ENCODE measurements around the gene METTL4.

Gene METTL4

DNA sequence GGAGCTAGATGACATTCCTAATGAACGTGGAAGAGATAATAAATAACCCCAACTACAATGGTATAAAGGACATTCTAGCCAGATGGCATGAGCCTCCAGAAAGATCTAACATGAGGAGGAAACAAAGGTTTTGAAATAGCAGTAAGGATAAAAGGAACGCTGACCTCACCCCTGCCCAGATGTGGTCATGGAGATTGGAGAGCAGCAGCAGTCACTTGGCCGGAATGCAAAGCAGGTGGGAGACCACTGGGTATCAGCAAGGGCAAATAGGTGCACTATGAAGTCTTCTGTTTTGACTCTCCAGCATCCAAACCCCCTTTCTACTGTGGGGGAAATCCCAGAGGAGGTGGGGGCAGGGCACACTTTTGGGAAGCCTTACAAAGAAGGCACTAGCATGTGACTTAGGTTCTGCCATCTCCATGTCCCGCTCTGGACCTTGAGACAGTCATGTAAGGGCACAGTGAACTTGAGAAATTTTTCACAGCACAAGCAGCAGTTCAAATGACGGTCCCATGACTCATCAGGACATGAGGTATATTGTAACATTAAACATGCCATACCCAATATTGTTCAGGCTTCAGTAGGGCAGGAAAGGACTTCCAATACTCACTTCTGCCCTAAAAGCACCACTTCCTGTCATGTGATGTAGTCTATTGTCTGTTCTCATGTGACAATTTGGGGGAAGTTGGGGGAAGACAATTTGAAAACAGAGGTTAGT is 55.2 kb downstream of the METTL4 start:
- Mint-ChIP-seq H3K9me3 (no peaks in the 10 kb centered on the region), H3K27me3 (no peaks in the 10 kb centered on the region), H3K4me1 (peaks cover 17% of the 10 kb centered on the region), H3K4me3 (no peak overlapping the region), H3K27ac (no peak overlapping the region), H3K36me3 (ENCODE audit: low read depth) (no peaks in the 10 kb centered on the region)
- peak; percentile 88 for ATAC-seq
- DNase-seq: no peak

DNA sequence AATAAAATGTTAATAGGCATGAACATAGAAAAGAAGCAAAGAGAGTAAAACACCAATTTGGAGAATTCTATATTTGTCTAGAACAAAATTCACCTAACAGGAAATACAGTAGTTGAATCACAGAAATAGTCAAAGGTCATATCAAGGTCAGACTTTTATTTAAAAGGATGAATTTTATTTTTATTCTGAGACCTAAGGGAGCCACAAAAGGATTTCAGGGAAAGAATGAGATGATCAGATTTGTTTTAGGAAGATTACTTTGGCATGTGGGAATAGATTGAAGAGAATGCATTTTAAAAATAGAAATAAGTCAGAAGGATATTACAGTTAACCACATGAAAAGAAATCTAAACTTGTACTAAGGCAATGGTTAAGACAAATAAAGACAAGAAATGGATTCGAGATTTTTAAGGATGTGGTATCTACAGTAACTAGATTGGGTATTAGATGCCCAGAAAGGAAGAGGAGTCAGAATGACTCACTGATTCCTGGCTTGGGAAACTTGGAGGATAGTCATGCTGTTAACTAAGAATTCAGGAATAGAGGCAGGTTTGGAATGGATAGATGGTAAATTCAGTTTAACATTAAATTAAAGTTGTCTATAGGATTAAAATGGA is 56.0 kb downstream of the METTL4 start:
- DNase-seq: no peak
- H3K4me1 Mint-ChIP-seq: peaks cover 17% of the 10 kb centered on the region
- no peaks in the 10 kb centered on the region for H3K27me3 Mint-ChIP-seq
- no peak overlapping the region for H3K27ac Mint-ChIP-seq
- no peaks in the 10 kb centered on the region for H3K36me3 Mint-ChIP-seq (ENCODE audit: low read depth)
- H3K9me3 Mint-ChIP-seq: no peaks in the 10 kb centered on the region
- ATAC-seq: no peak
- no peak overlapping the region for H3K4me3 Mint-ChIP-seq

DNA sequence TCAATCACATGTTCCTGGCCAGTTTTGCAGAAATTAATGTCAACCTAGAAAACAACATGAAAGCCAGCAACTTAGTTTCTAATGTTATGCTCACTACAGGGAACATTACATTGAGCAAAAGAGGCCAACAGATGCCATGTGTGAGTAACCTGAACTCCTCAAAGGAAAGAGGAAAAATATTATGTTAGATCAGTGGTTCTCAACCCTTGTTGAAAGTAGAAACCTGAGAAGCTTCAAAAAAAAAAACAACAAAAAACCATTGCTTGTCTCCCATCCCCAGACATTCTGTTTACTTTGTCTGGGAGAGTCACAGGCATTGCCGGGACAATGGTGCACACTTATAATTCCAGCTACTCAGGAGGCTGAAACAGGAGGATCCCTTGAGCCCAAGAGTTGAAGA is 57.7 kb downstream of the METTL4 start:
- no peak for DNase-seq
- Mint-ChIP-seq H3K9me3 (no peaks in the 10 kb centered on the region), H3K27ac (no peak overlapping the region)

DNA sequence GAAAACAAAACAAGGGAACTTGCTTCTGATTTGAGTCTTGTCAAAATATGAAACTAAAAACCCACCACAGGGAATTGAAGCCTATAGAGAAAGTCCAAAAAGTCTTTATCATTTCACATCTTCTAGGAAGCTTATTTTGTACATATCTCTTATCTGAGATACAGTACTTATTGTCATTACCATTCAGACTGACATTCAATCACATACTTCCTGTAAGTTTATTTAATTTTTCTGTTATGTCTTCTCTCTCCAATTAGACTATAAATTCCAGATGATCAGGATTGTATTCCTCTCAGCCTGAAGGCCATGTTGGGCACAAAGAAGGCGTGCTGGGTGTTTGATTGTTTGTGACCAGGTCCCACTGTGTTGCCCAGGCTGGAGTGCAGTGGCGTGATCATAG is 59.2 kb downstream of the METTL4 start:
- ATAC-seq (no peak), DNase-seq (no peak)
- Mint-ChIP-seq H3K27me3 (no peaks in the 10 kb centered on the region), H3K4me3 (no peak overlapping the region), H3K9me3 (no peaks in the 10 kb centered on the region), H3K27ac (no peak overlapping the region), H3K4me1 (peaks cover 17% of the 10 kb centered on the region), H3K36me3 (ENCODE audit: low read depth) (no peaks in the 10 kb centered on the region)

More for the DNA sequence above, 57.7 kb downstream of the METTL4 start:
- H3K27me3 Mint-ChIP-seq: no peaks in the 10 kb centered on the region
- H3K4me3 Mint-ChIP-seq: no peak overlapping the region
- ATAC-seq: no peak
- peaks cover 17% of the 10 kb centered on the region for H3K4me1 Mint-ChIP-seq
- no peaks in the 10 kb centered on the region for H3K36me3 Mint-ChIP-seq (ENCODE audit: low read depth)

DNA sequence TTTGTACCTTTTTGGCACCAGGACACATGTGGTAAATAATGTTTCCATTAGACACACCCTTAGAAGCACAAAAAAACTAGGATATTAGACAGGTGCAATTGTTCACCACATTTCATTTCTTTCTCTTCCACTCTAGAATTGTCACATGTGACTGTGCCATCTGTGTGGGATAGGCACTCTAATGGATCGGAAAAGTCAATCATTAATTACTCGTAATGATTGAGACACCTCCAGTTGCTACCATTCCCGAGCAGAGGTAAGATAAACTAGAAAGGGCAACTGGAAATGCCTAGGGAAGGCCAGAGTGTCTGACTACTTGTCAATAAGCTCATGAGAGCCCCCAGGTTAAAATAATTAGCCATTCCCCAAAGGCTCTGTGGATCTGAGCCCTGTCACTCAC is 59.9 kb downstream of the METTL4 start:
- DNase-seq: no peak
- Mint-ChIP-seq H3K27me3 (no peaks in the 10 kb centered on the region), H3K27ac (no peak overlapping the region), H3K4me3 (no peak overlapping the region), H3K36me3 (ENCODE audit: low read depth) (no peaks in the 10 kb centered on the region), H3K4me1 (peaks cover 14% of the 10 kb centered on the region), H3K9me3 (no peaks in the 10 kb centered on the region)
- ATAC-seq: no peak

DNA sequence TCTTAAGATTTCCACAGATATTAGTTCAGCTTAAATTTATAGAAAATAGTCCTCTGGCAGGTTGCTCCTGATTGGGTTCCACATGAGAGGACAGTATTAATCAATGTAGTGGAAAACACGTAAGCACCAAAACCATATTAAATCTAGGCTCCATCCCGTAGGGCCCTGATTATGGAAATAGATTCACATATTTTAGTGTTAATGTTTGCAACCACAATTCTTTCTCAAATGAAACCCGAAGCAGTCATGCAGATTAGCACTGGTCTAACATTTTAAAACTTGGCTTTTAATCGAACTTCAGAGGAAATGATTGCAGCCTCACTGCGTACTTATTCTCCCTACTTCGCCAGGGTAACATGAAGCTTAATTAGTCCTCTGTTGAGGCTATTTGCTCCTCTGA is 60.9 kb downstream of the METTL4 start:
- ATAC-seq (no peak), DNase-seq (no peak)
- peaks cover 4% of the 10 kb centered on the region for H3K4me1 Mint-ChIP-seq
- H3K9me3 Mint-ChIP-seq: no peaks in the 10 kb centered on the region
- no peaks in the 10 kb centered on the region for H3K27me3 Mint-ChIP-seq
- no peaks in the 10 kb centered on the region for H3K36me3 Mint-ChIP-seq (ENCODE audit: low read depth)
- no peak overlapping the region for H3K4me3 Mint-ChIP-seq
- no peak overlapping the region for H3K27ac Mint-ChIP-seq

DNA sequence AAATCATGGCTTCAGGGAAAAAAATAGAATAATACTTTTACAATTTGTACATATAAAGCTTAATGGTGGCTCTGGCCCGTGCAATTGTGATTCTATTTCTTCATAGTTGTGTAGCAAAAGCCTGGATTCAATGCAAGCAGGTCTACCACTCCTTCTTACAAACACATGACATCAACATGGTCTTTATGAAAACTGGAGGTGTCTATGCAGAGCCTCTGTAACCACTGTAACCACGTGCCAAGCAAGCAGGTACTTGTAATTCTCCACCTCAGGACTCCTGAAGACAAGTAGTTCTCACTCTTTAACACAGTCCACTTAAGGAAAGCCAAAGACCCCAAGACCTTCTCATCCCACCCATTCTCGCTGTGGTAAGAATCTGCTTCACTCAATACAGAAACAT is 62.6 kb downstream of the METTL4 start:
- ATAC-seq (no peak), DNase-seq (no peak)
- H3K4me3 Mint-ChIP-seq: no peak overlapping the region
- H3K4me1 Mint-ChIP-seq: no peaks in the 10 kb centered on the region
- H3K9me3 Mint-ChIP-seq: no peaks in the 10 kb centered on the region
- no peaks in the 10 kb centered on the region for H3K36me3 Mint-ChIP-seq (ENCODE audit: low read depth)
- H3K27ac Mint-ChIP-seq: no peak overlapping the region
- no peaks in the 10 kb centered on the region for H3K27me3 Mint-ChIP-seq

DNA sequence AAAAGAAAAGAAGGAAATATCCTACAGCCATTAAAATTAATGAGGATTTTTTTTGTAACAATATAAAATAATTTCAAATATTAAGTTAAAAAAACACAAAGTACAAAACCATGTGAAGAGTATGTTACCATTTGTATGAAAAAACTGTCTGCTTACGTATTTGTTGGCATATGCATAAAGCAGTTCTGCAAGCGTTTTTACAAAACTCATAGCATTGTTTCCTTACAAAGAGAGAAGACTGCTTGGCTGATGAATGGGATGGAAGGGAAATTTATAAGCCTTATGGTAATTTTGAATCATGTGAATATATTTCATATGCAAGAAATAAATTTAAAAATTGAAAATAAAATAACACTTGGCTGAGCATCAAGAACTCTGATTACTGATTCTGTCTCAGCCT is 63.1 kb downstream of the METTL4 start:
- no peak for ATAC-seq
- H3K27me3 Mint-ChIP-seq: no peaks in the 10 kb centered on the region
- no peaks in the 10 kb centered on the region for H3K36me3 Mint-ChIP-seq (ENCODE audit: low read depth)
- no peak overlapping the region for H3K4me3 Mint-ChIP-seq
- no peaks in the 10 kb centered on the region for H3K4me1 Mint-ChIP-seq
- DNase-seq: no peak
- no peak overlapping the region for H3K27ac Mint-ChIP-seq
- H3K9me3 Mint-ChIP-seq: no peaks in the 10 kb centered on the region

DNA sequence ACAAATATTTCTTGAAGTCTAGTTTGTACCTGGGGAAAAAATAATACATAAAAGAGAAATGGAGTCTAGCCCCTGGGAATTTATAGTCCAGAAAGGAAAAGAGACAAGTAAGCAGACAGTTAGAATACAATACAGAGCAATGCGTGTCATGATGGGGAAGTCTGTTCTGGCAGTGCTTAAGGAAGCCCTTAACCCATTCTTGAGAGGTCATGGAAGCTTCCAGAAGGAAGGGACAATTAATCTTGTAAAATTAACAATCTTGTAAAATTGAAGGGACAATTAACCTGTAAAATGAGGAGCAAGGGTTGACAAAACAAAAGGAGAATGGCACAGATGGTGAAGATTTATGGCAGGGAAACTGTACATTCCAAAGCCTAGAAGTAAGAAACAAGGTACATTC is 66.7 kb downstream of the METTL4 start:
- H3K36me3 Mint-ChIP-seq (ENCODE audit: low read depth): no peaks in the 10 kb centered on the region
- no peak for ATAC-seq
- no peaks in the 10 kb centered on the region for H3K9me3 Mint-ChIP-seq
- H3K4me3 Mint-ChIP-seq: no peak overlapping the region
- no peak for DNase-seq
- no peak overlapping the region for H3K27ac Mint-ChIP-seq
- no peaks in the 10 kb centered on the region for H3K4me1 Mint-ChIP-seq
- no peaks in the 10 kb centered on the region for H3K27me3 Mint-ChIP-seq

DNA sequence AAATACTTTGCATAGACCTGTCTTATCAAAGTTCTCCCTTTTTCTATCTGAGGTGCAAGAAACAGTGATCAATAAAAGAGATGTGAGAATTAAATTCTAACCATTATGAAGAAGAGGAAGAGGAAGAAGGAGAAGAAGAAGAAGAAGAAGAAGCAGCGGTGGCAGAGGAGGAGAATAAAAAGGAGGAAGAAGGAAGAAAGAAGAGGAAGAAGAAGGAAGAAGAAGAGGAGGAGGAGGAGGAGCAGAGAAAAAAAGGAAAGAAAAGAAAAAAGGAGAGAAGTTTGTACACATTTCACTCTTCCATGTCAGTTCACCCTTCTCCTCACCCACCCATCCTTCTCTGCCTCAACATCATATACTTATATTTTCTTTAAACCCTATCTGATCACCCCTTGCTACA is 68.4 kb downstream of the METTL4 start:
- H3K27ac Mint-ChIP-seq: no peak overlapping the region

DNA sequence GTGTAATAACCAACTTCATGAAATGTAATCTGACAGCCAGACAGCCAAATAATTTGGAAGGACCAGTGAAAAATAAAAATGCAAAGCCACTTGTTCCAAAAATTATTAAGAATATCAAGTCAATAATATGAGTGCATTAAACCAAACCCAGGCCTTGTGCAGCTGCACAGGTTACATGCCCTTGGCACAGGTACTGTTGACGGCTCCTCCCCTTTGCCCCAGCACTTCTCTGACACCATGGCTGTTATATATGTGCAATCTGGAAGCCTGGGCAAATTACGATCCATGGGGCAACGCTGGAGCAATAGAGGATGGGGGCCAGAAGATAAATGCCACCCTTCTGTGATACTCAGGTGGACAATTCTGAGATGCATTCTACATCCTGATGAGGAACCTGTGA is 68.9 kb downstream of the METTL4 start:
- Mint-ChIP-seq H3K27ac (no peak overlapping the region), H3K27me3 (peaks cover 3% of the 10 kb centered on the region), H3K36me3 (ENCODE audit: low read depth) (no peaks in the 10 kb centered on the region), H3K4me1 (no peaks in the 10 kb centered on the region), H3K4me3 (no peak overlapping the region), H3K9me3 (no peaks in the 10 kb centered on the region)
- ATAC-seq (no peak), DNase-seq (no peak)

More for the DNA sequence above, 68.4 kb downstream of the METTL4 start:
- ATAC-seq (no peak), DNase-seq (no peak)
- Mint-ChIP-seq H3K27me3 (peaks cover 3% of the 10 kb centered on the region), H3K36me3 (ENCODE audit: low read depth) (no peaks in the 10 kb centered on the region), H3K4me1 (no peaks in the 10 kb centered on the region), H3K4me3 (no peak overlapping the region), H3K9me3 (no peaks in the 10 kb centered on the region)

DNA sequence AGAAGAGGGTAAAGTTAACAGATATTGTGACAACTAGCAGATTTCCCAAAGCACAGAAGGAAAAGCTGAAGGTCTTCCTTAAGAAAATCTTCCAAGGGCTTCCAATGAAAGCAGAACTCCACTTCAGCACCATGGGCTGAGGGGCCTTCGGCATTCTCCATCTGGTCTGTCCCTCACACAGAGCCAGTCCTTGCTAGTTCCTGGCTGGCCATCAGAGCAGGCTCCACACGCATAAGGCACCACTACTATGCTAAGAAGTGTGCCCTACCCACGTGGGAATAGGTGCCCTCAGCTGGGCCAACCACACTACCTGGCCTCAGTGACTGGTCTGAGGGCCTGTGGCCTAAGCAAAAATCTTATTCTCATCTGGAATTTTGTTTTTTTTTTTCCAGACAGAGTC is 73.5 kb downstream of the METTL4 start:
- no peak overlapping the region for H3K27ac Mint-ChIP-seq
- H3K36me3 Mint-ChIP-seq (ENCODE audit: low read depth): no peaks in the 10 kb centered on the region
- H3K4me3 Mint-ChIP-seq: no peak overlapping the region
- H3K27me3 Mint-ChIP-seq: peaks cover 3% of the 10 kb centered on the region
- no peaks in the 10 kb centered on the region for H3K4me1 Mint-ChIP-seq
- H3K9me3 Mint-ChIP-seq: no peaks in the 10 kb centered on the region
- no peak for DNase-seq
- no peak for ATAC-seq

DNA sequence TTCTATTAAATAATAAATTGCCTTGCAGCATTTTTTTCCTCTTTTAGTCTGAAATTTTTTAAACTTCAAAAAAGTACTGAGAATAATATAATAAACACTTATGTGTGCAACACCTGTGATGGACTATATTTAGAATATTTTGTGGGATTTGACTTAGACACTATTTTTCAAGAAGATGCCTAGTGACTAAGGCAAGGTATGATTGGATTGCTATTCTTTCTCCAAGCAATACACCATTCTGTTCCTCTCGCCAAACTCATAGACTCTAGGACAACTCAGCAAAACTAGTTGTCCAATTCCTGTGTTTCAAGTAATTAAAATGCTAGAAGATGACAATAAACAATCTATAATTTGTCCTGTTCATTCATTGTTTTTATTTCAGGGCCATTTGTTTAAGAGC is 75.9 kb downstream of the METTL4 start:
- Mint-ChIP-seq H3K27me3 (peaks cover 3% of the 10 kb centered on the region), H3K36me3 (ENCODE audit: low read depth) (no peaks in the 10 kb centered on the region), H3K4me3 (no peak overlapping the region), H3K27ac (no peak overlapping the region), H3K9me3 (no peaks in the 10 kb centered on the region), H3K4me1 (no peaks in the 10 kb centered on the region)
- DNase-seq (no peak), ATAC-seq (no peak)

DNA sequence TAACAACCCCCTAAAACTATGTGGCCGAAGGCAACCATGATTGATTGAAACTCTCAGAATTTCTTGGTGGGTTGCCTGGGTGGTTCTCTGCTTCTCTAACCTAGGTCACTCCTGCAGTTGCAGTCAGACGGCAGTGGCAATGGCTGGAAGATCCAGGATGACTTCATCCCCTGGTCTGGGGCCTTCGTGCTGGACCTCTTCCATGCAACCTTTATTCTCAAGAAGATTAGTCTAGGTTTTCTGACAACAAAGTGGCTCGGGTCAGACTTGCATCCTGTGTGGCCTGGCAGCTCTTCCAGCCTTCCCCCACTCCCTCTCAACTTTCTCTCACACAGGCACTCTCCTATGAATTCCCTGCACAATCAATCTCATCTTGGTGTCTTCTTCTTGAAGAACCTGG is 76.4 kb downstream of the METTL4 start:
- Mint-ChIP-seq H3K36me3 (ENCODE audit: low read depth) (no peaks in the 10 kb centered on the region), H3K4me1 (no peaks in the 10 kb centered on the region), H3K4me3 (no peak overlapping the region), H3K27me3 (peaks cover 6% of the 10 kb centered on the region), H3K27ac (no peak overlapping the region), H3K9me3 (no peaks in the 10 kb centered on the region)
- ATAC-seq: no peak
- no peak for DNase-seq

Measured in activated naive CD8-positive, alpha-beta T cell treated with anti-CD3 and anti-CD28 coated beads, Interleukin-2, amount 50 U/mL, for 24 hours (primary cell).